ENCODE results near the gene PDE4D. TPM values are rescaled to one million over a fixed set of nuclear protein-coding genes. Genes with fewer than 3 reads are reported as not detected.

PDE4D gene
- total RNA-seq, 2 experiments from 2014 or later = 164 to 175 TPM

DNA sequence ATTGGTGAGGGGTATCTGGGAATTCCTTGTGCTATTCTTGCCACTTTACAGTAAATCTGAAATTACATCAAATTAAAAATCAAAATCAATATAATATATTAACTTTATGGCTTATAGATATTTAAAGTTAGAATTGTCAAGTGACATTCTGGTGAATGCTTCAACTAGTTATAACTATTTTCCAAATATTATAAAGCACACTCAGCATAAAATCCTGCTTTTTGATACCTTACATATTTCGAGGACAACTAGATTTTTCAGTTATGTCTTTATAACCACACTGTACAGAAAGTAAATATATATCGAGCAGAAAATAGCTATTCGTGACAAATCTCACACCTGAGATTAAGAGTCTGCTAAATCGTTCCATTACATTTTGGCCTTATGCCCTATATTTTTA lies 210.2 kb downstream of the PDE4D start:
- ChIA-PET CTCF (no interaction called here), POLR2A (no interaction called here)
- Histone ChIP-seq H3K4me3 (ENCODE audit: low read length) (no peak overlapping the region), H3K27ac (ENCODE audit: low read depth in 1 of 2, low read length in 2 of 2) (no peak overlapping the region), H3K36me3 (ENCODE audit: insufficient read depth, low read length) (no peaks in the 10 kb centered on the region), H3K9me3 (ENCODE audit: control insufficient read depth in 1 of 2, insufficient read depth in 1 of 2, low read length in 2 of 2) (no peaks in the 10 kb centered on the region), H3K4me1 (ENCODE audit: insufficient read depth, low read length) (no peaks in the 10 kb centered on the region), H3K27me3 (ENCODE audit: control insufficient read depth in 1 of 2, insufficient read depth in 2 of 2, low read length in 2 of 2) (no peaks in the 10 kb centered on the region)
- no peak for DNase-seq
- H3K4me1 Mint-ChIP-seq (ENCODE audit: low read depth) = no peaks in the 10 kb centered on the region
- no peaks in the 10 kb centered on the region for H3K9me3 Mint-ChIP-seq
- H3K36me3 Mint-ChIP-seq (ENCODE audit: low read depth) = no peaks in the 10 kb centered on the region
- no peak for ATAC-seq (ENCODE audit: poor library complexity)
- H3K27ac Mint-ChIP-seq = no peak overlapping the region
- H3K27me3 Mint-ChIP-seq = peaks cover 4% of the 10 kb centered on the region
- H3K4me3 Mint-ChIP-seq = no peak overlapping the region
- intact Hi-C loops (cut with DNase I, micrococcal nuclease) = no loop called here
- TF ChIP-seq, protein P1, sequence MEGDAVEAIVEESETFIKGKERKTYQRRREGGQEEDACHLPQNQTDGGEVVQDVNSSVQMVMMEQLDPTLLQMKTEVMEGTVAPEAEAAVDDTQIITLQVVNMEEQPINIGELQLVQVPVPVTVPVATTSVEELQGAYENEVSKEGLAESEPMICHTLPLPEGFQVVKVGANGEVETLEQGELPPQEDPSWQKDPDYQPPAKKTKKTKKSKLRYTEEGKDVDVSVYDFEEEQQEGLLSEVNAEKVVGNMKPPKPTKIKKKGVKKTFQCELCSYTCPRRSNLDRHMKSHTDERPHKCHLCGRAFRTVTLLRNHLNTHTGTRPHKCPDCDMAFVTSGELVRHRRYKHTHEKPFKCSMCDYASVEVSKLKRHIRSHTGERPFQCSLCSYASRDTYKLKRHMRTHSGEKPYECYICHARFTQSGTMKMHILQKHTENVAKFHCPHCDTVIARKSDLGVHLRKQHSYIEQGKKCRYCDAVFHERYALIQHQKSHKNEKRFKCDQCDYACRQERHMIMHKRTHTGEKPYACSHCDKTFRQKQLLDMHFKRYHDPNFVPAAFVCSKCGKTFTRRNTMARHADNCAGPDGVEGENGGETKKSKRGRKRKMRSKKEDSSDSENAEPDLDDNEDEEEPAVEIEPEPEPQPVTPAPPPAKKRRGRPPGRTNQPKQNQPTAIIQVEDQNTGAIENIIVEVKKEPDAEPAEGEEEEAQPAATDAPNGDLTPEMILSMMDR (IDR thresholded peaks at IDR 0.05) = no peak

DNA sequence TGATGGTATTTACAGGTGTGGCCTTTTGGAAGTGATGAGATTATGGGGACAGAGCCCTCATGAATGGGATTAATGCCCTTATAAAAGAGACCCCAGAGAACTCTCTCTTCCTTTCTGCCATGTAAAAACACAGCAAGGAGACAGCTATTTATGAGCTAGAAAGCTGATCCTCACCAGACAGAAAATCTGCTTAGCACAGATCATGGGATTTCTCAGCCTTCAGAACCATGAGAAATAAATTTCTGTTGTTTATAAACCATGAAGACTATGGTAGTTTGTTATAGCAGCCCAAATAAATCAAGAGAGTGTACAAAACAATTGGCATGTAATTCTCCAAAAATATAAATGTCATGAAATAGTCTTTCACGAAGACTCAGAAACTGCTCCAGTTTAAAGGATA lies 211.0 kb downstream of the PDE4D start:
- Mint-ChIP-seq H3K27ac (no peak overlapping the region), H3K4me3 (no peak overlapping the region), H3K4me1 (ENCODE audit: low read depth) (no peaks in the 10 kb centered on the region), H3K27me3 (peaks cover 4% of the 10 kb centered on the region), H3K36me3 (ENCODE audit: low read depth) (no peaks in the 10 kb centered on the region), H3K9me3 (no peaks in the 10 kb centered on the region)
- Histone ChIP-seq H3K9me3 (ENCODE audit: control insufficient read depth in 1 of 2, insufficient read depth in 1 of 2, low read length in 2 of 2) (no peaks in the 10 kb centered on the region), H3K27ac (ENCODE audit: low read depth in 1 of 2, low read length in 2 of 2) (no peak overlapping the region), H3K4me3 (ENCODE audit: low read length) (no peak overlapping the region), H3K4me1 (ENCODE audit: insufficient read depth, low read length) (no peaks in the 10 kb centered on the region), H3K36me3 (ENCODE audit: insufficient read depth, low read length) (no peaks in the 10 kb centered on the region), H3K27me3 (ENCODE audit: control insufficient read depth in 1 of 2, insufficient read depth in 2 of 2, low read length in 2 of 2) (no peaks in the 10 kb centered on the region)
- POLR2A ChIA-PET = no interaction called here
- TF ChIP-seq, protein P1 (IDR thresholded peaks at IDR 0.05) = no peak
- no peak for ATAC-seq (ENCODE audit: poor library complexity)
- CTCF ChIA-PET = no interaction called here
- intact Hi-C loops (cut with DNase I, micrococcal nuclease) = no loop called here
- no peak for DNase-seq

DNA sequence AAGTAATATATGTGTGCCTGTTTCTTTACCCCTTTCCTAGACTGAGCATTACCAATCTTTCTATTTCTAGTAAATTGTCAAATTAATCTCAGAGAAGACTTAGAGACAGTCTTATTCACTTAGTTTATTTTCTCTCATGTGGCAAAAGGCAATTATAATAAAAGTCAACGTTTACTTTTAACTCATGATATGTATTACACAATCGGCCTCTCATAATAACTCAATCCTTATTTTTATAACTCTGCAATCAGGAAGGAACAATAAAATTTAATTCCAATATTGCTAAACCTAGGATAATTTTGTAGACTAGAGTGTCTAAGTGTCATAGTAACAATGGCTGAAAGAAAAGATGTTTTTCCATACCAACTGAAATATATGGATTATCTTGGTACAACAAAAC lies 214.6 kb downstream of the PDE4D start:
- H3K4me1 ChIP-seq (ENCODE audit: insufficient read depth, low read length) = no peaks in the 10 kb centered on the region
- no peaks in the 10 kb centered on the region for H3K36me3 ChIP-seq (ENCODE audit: insufficient read depth, low read length)
- Mint-ChIP-seq H3K4me3 (no peak overlapping the region), H3K27me3 (peaks cover 4% of the 10 kb centered on the region), H3K27ac (no peak overlapping the region), H3K4me1 (ENCODE audit: low read depth) (no peaks in the 10 kb centered on the region), H3K9me3 (no peaks in the 10 kb centered on the region), H3K36me3 (ENCODE audit: low read depth) (no peaks in the 10 kb centered on the region)
- CTCF ChIA-PET = no interaction called here
- H3K27me3 ChIP-seq (ENCODE audit: control insufficient read depth in 1 of 2, insufficient read depth in 2 of 2, low read length in 2 of 2) = no peaks in the 10 kb centered on the region
- ATAC-seq (ENCODE audit: poor library complexity) (no peak), DNase-seq (no peak)
- POLR2A ChIA-PET = no interaction called here
- intact Hi-C loops (cut with DNase I, micrococcal nuclease) = loop anchor here in 1 of 2 experiments (10.0 kb wide), 1 partner anchor 294 kb away; no protein-coding TSS in a partner anchor
- H3K4me3 ChIP-seq (ENCODE audit: low read length) = no peak overlapping the region
- TF ChIP-seq, protein P1 (IDR thresholded peaks at IDR 0.05) = no peak
- H3K27ac ChIP-seq (ENCODE audit: low read depth in 1 of 2, low read length in 2 of 2) = no peak overlapping the region
- H3K9me3 ChIP-seq (ENCODE audit: control insufficient read depth in 1 of 2, insufficient read depth in 1 of 2, low read length in 2 of 2) = no peaks in the 10 kb centered on the region
